Measurements from ENCODE around the gene ELMO1. TPM values are rescaled to one million over a fixed set of nuclear protein-coding genes. Genes with fewer than 3 reads are reported as not detected.

ELMO1 gene
- total and polyA plus RNA-seq, 2 experiments from 2014 or later, result 9.6 to 10.8 TPM

- peaks cover 31% of the 10 kb centered on the region for H3K4me1 ChIP-seq (ENCODE audit: low read depth)
- H3K4me3 ChIP-seq, result no peak overlapping the region
- peak overlapping the region; percentile 90 for H3K27ac ChIP-seq
- no peak for TF ChIP-seq CTCF (IDR thresholded peaks at IDR 0.05; ENCODE audit: low read depth, low read length)
- H3K27me3 ChIP-seq, result no peaks in the 10 kb centered on the region
- no peaks in the 10 kb centered on the region for H3K36me3 ChIP-seq
- DNase-seq (ENCODE audit: low read depth in 1 of 2, low spot score in 1 of 2), result no peak
- H3K9me3 ChIP-seq (ENCODE audit: low read depth), result no peaks in the 10 kb centered on the region
Measured at GRCh38 chr7:36943591-36944435, 504.9 kb downstream of the ELMO1 start.

- no peak for DNase-seq (ENCODE audit: low read depth in 1 of 2, low spot score in 1 of 2)
- Histone ChIP-seq H3K27ac (no peak overlapping the region), H3K4me1 (ENCODE audit: low read depth) (peaks cover 31% of the 10 kb centered on the region), H3K4me3 (no peak overlapping the region), H3K9me3 (ENCODE audit: low read depth) (no peaks in the 10 kb centered on the region), H3K36me3 (no peaks in the 10 kb centered on the region), H3K27me3 (no peaks in the 10 kb centered on the region)
- no peak for TF ChIP-seq CTCF (IDR thresholded peaks at IDR 0.05; ENCODE audit: low read depth, low read length)
Measured at GRCh38 chr7:36942955-36943354, 505.7 kb downstream of the ELMO1 start.

- DNase-seq (ENCODE audit: low read depth in 1 of 2, low spot score in 1 of 2), result no peak
- H3K27me3 ChIP-seq, result no peaks in the 10 kb centered on the region
- H3K36me3 ChIP-seq, result no peaks in the 10 kb centered on the region
- H3K27ac ChIP-seq, result no peak overlapping the region
- no peak overlapping the region for H3K4me3 ChIP-seq
- no peak for TF ChIP-seq CTCF (IDR thresholded peaks at IDR 0.05; ENCODE audit: low read depth, low read length)
- no peaks in the 10 kb centered on the region for H3K9me3 ChIP-seq (ENCODE audit: low read depth)
- peaks cover 31% of the 10 kb centered on the region for H3K4me1 ChIP-seq (ENCODE audit: low read depth)
Measured at GRCh38 chr7:36942541-36942940, 506.1 kb downstream of the ELMO1 start.

- Histone ChIP-seq H3K9me3 (ENCODE audit: low read depth) (no peaks in the 10 kb centered on the region), H3K4me3 (no peak overlapping the region), H3K27ac (no peak overlapping the region), H3K27me3 (no peaks in the 10 kb centered on the region), H3K36me3 (no peaks in the 10 kb centered on the region), H3K4me1 (ENCODE audit: low read depth) (peaks cover 31% of the 10 kb centered on the region)
- TF ChIP-seq CTCF (IDR thresholded peaks at IDR 0.05; ENCODE audit: low read depth, low read length), result no peak
- DNase-seq (ENCODE audit: low read depth in 1 of 2, low spot score in 1 of 2), result no peak
Measured at GRCh38 chr7:36942025-36942424, 506.6 kb downstream of the ELMO1 start.

GRCh38 chr7:36941359-36941758, 507.3 kb downstream of the ELMO1 start:
- no peak overlapping the region for H3K27ac ChIP-seq
- no peak for DNase-seq (ENCODE audit: low read depth in 1 of 2, low spot score in 1 of 2)
- H3K4me3 ChIP-seq, result no peak overlapping the region
- no peaks in the 10 kb centered on the region for H3K9me3 ChIP-seq (ENCODE audit: low read depth)
- H3K36me3 ChIP-seq, result no peaks in the 10 kb centered on the region
- H3K4me1 ChIP-seq (ENCODE audit: low read depth), result peaks cover 28% of the 10 kb centered on the region
- no peak for TF ChIP-seq CTCF (IDR thresholded peaks at IDR 0.05; ENCODE audit: low read depth, low read length)
- no peaks in the 10 kb centered on the region for H3K27me3 ChIP-seq
